A549 (cell line): ENCODE results near the gene PLEKHA4.

Source experiments
- POLR2A ChIP-seq: IDR thresholded peaks from 2 replicates; pipeline ENCODE4 v1.6.1; 2012; ENCODE audit warnings: mild to moderate bottlenecking, low read length
- RAD21 ChIP-seq, 2 experiments: fragments of >200 bp in 1 of 2; sonication (Bioruptor Twin) in 1 of 2; formaldehyde crosslinking in 1 of 2; IDR thresholded peaks in 1 of 2; conservative IDR thresholded peaks in 1 of 2; 2 replicates in 1 of 2; 3 replicates in 1 of 2; pipeline ENCODE4 v1.6.1; 2012 to 2018; ENCODE audit warnings: inconsistent platforms in 1 of 2
- TF ChIP-seq, protein P1 (sequence below): fragments of >200 bp; sonication (Bioruptor Twin); formaldehyde crosslinking; IDR thresholded peaks from 3 replicates; pipeline ENCODE4 v1.5.1; 2016
- TF ChIP-seq, protein P2 (sequence below): fragments of >200 bp; sonication (Bioruptor Twin); formaldehyde crosslinking; IDR thresholded peaks from 3 replicates; pipeline ENCODE4 v1.6.1; 2016

DNA sequence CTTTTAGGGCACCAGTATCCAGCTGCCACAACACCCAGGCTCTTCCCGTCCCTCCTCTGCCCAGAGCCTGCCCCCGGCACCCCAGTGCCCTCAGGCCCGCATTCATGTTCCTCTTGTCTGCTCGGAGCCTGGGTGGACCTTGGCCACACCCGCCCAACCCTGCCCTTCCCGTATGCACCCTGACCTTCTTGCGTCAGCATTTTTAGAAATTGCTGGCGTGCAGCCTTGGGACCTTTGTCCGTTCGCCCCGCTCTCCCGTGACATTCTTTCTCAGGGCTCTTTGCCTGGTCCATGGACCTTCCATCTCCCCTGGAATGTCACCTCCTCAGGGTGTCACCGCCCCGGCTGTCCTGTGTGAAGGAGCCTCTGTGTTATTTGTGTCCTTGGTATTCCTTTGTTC, 39.3 kb upstream of the PLEKHA4 start:
- TF ChIP-seq, protein P1, sequence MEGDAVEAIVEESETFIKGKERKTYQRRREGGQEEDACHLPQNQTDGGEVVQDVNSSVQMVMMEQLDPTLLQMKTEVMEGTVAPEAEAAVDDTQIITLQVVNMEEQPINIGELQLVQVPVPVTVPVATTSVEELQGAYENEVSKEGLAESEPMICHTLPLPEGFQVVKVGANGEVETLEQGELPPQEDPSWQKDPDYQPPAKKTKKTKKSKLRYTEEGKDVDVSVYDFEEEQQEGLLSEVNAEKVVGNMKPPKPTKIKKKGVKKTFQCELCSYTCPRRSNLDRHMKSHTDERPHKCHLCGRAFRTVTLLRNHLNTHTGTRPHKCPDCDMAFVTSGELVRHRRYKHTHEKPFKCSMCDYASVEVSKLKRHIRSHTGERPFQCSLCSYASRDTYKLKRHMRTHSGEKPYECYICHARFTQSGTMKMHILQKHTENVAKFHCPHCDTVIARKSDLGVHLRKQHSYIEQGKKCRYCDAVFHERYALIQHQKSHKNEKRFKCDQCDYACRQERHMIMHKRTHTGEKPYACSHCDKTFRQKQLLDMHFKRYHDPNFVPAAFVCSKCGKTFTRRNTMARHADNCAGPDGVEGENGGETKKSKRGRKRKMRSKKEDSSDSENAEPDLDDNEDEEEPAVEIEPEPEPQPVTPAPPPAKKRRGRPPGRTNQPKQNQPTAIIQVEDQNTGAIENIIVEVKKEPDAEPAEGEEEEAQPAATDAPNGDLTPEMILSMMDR, result no peak
- TF ChIP-seq, protein P2, sequence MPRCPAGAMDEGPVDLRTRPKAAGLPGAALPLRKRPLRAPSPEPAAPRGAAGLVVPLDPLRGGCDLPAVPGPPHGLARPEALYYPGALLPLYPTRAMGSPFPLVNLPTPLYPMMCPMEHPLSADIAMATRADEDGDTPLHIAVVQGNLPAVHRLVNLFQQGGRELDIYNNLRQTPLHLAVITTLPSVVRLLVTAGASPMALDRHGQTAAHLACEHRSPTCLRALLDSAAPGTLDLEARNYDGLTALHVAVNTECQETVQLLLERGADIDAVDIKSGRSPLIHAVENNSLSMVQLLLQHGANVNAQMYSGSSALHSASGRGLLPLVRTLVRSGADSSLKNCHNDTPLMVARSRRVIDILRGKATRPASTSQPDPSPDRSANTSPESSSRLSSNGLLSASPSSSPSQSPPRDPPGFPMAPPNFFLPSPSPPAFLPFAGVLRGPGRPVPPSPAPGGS, result no peak
- TF ChIP-seq RAD21 (conservative IDR thresholded peaks at IDR 0.05 in 1 of 2, IDR thresholded peaks at IDR 0.05 in 1 of 2), result no peak
- no peak for TF ChIP-seq POLR2A
